ENCODE results near the gene IMP4. TPM values are rescaled to one million over a fixed set of nuclear protein-coding genes. Genes with fewer than 3 reads are reported as not detected.

IMP4 gene
- total and polyA plus RNA-seq, 2 donors (not counting 3 experiments of a cell fraction or from before 2014, with no cell fraction given): 74.0 to 149 TPM

GRCh38 chr2:130313812-130314334, 28.8 kb upstream of the IMP4 start:
- no peak for DNase-seq (ENCODE audit: low read depth, low spot score)
- POLR2A ChIA-PET: no interaction called here
- no peak for FAIRE-seq
- H3K4me1 ChIP-seq (ENCODE audit: control insufficient read depth, extremely low read depth, insufficient read depth, low read length): no peaks in the 10 kb centered on the region
- H3K79me2 ChIP-seq (ENCODE audit: control insufficient read depth, insufficient read depth, low read length): no peaks in the 10 kb centered on the region
- H4K20me1 ChIP-seq (replicated peaks; ENCODE audit: control insufficient read depth, extremely low read depth, insufficient read depth, low read length): no peaks in the 10 kb centered on the region
- no peak overlapping the region for H3K27ac ChIP-seq (ENCODE audit: insufficient read depth, low read depth, low read length)
- no peak for TF ChIP-seq FOS (IDR thresholded peaks at IDR 0.05; ENCODE audit: borderline replicate concordance, insufficient read depth, low read length)
- no peak for TF ChIP-seq EZH2 (IDR thresholded peaks at IDR 0.05; ENCODE audit: borderline replicate concordance, low read depth, low read length, severe bottlenecking)
- TF ChIP-seq POLR2AphosphoS5 (IDR thresholded peaks at IDR 0.05; ENCODE audit: insufficient read depth, low read depth, low read length): no peak
- TF ChIP-seq POLR2A (IDR thresholded peaks at IDR 0.05; ENCODE audit: low read depth, low read length): no peak
- TF ChIP-seq GATA2 (IDR thresholded peaks at IDR 0.05; ENCODE audit: insufficient read depth, insufficient read length, low read depth, low read length): no peak
- no peak for TF ChIP-seq CTCF (IDR thresholded peaks at IDR 0.05; ENCODE audit: extremely low read depth in 1 of 2, insufficient read depth in 1 of 2, low read depth in 1 of 2, low read length in 2 of 2)
- TF ChIP-seq MAX (IDR thresholded peaks at IDR 0.05; ENCODE audit: insufficient read depth, insufficient read length): no peak
- no peak for TF ChIP-seq MYC (IDR thresholded peaks at IDR 0.05; ENCODE audit: low read depth, low read length)
- TF ChIP-seq JUN (IDR thresholded peaks at IDR 0.05; ENCODE audit: borderline replicate concordance, insufficient read depth, insufficient read length, low read depth): no peak
- no TSS peak for BruUV-seq (replicated peaks)
- dilution Hi-C loops (cut with MboI; ENCODE audit: extremely low pct_ligation_motif_present, low sequenced_read_pairs): no loop called here
- CTCF ChIA-PET: interaction anchor here (0.8 kb wide), 1 partner anchor 19 kb away, joined by 4 read pairs; no protein-coding TSS in a partner anchor
- H3K36me3 ChIP-seq (ENCODE audit: control insufficient read depth in 2 of 2, extremely low read depth in 1 of 2, insufficient read depth in 2 of 2, low read length in 2 of 2): no peaks in the 10 kb centered on the region
- no peak overlapping the region for H3K4me2 ChIP-seq (ENCODE audit: insufficient read depth, low read length)
- no peaks in the 10 kb centered on the region for H3K9me3 ChIP-seq (replicated peaks; ENCODE audit: control insufficient read depth, insufficient read depth, low read length)
- H2AFZ ChIP-seq (ENCODE audit: low read depth, low read length): no peak overlapping the region
- H3K27me3 ChIP-seq (ENCODE audit: control insufficient read depth in 2 of 2, insufficient read depth in 2 of 2, low read length in 2 of 2): no peaks in the 10 kb centered on the region
- H3K9me1 ChIP-seq (replicated peaks; ENCODE audit: control insufficient read depth, extremely low read depth, insufficient read depth, low read length): no peaks in the 10 kb centered on the region
- no peak overlapping the region for H3K4me3 ChIP-seq (replicated peaks in 1 of 3; ENCODE audit: insufficient read depth in 1 of 3, low read depth in 1 of 3, low read length in 3 of 3)
- intact Hi-C loops (cut with micrococcal nuclease): no loop called here
- no peak overlapping the region for H3K9ac ChIP-seq (replicated peaks; ENCODE audit: extremely low read depth, insufficient read depth, low read length)

All from endothelial cell of umbilical vein (primary cell).